Activated T-helper 1 cell treated with anti-CD3 and anti-CD28 coated beads, Interleukin-12 subunit alpha, Interleukin-12 subunit beta, Interleukin-2, Interleukin-4 antibody, amounts not matched to agents 30 ng/mL and 10 ng/mL and 1 ng/mL, durations not matched to agents 14 hours and 24 hours and 36 hours (primary cell): ENCODE data around the gene LPCAT1. TPM values are rescaled to one million over a fixed set of nuclear protein-coding genes. Genes with fewer than 3 reads are reported as not detected.

ENCODE experiments used
- DNase-seq: peaks from one replicate; pipeline ENCODE4 v3.0.0; 2021; ENCODE audit warnings: low spot score
- H3K27ac Mint-ChIP-seq: one replicate; pipeline ENCODE4 v1.8.0; 2021; ENCODE audit warnings: mild to moderate bottlenecking, mixed read lengths
- H3K27me3 Mint-ChIP-seq: one replicate; pipeline ENCODE4 v1.8.0; 2022; ENCODE audit warnings: mild to moderate bottlenecking, moderate library complexity, mixed read lengths; ENCODE audit not compliant: insufficient read depth
- H3K36me3 Mint-ChIP-seq: one replicate; pipeline ENCODE4 v1.8.0; 2021; ENCODE audit warnings: low read depth, mixed read lengths
- H3K4me1 Mint-ChIP-seq: one replicate; pipeline ENCODE4 v1.8.0; 2021; ENCODE audit warnings: low read depth, mixed read lengths
- H3K4me3 Mint-ChIP-seq: one replicate; pipeline ENCODE4 v1.8.0; 2021; ENCODE audit warnings: mild to moderate bottlenecking, moderate library complexity, mixed read lengths
- H3K9me3 Mint-ChIP-seq: one replicate; pipeline ENCODE4 v1.8.0; 2021; ENCODE audit warnings: mixed read lengths
- intact Hi-C: fragments of 100-400 bp; cut with micrococcal nuclease; formaldehyde crosslinking; loops from one replicate; pipeline ENCODE4 v1.15.1; 2024
- total RNA-seq: library from RNA; stranded (reverse); gene quantifications from 2 replicates; pipeline ENCODE4 v1.2.3, GENCODE V29; 2022

LPCAT1 gene
- total RNA-seq, 1 donor from 2014 or later = 103 TPM

GRCh38 chr5:1550287-1551076, 26.7 kb upstream of the LPCAT1 start:
- Mint-ChIP-seq H3K27me3 (no peaks in the 10 kb centered on the region), H3K4me1 (no peaks in the 10 kb centered on the region), H3K36me3 (no peaks in the 10 kb centered on the region), H3K27ac (no peak overlapping the region), H3K9me3 (no peaks in the 10 kb centered on the region), H3K4me3 (no peak overlapping the region)
- DNase-seq = no peak
- intact Hi-C loops = no loop called here

GRCh38 chr5:1549475-1550030, 25.8 kb upstream of the LPCAT1 start:
- no peaks in the 10 kb centered on the region for H3K4me1 Mint-ChIP-seq
- intact Hi-C loops = no loop called here
- H3K9me3 Mint-ChIP-seq = no peaks in the 10 kb centered on the region
- DNase-seq = no peak
- no peaks in the 10 kb centered on the region for H3K36me3 Mint-ChIP-seq
- no peaks in the 10 kb centered on the region for H3K27me3 Mint-ChIP-seq
- no peak overlapping the region for H3K4me3 Mint-ChIP-seq
- H3K27ac Mint-ChIP-seq = no peak overlapping the region

GRCh38 chr5:1548702-1549474, 25.1 kb upstream of the LPCAT1 start:
- Mint-ChIP-seq H3K9me3 (no peaks in the 10 kb centered on the region), H3K27ac (no peak overlapping the region), H3K36me3 (no peaks in the 10 kb centered on the region), H3K4me3 (no peak overlapping the region), H3K4me1 (no peaks in the 10 kb centered on the region), H3K27me3 (no peaks in the 10 kb centered on the region)
- intact Hi-C loops = no loop called here
- DNase-seq = no peak

GRCh38 chr5:1547655-1548054, 23.9 kb upstream of the LPCAT1 start:
- no peaks in the 10 kb centered on the region for H3K27me3 Mint-ChIP-seq
- no peaks in the 10 kb centered on the region for H3K36me3 Mint-ChIP-seq
- intact Hi-C loops = no loop called here

GRCh38 chr5:1547236-1547635, 23.5 kb upstream of the LPCAT1 start:
- no peaks in the 10 kb centered on the region for H3K36me3 Mint-ChIP-seq
- no peaks in the 10 kb centered on the region for H3K9me3 Mint-ChIP-seq
- intact Hi-C loops = no loop called here
- no peak overlapping the region for H3K4me3 Mint-ChIP-seq
- H3K4me1 Mint-ChIP-seq = no peaks in the 10 kb centered on the region
- no peak for DNase-seq
- H3K27ac Mint-ChIP-seq = no peak overlapping the region
- no peaks in the 10 kb centered on the region for H3K27me3 Mint-ChIP-seq

More at GRCh38 chr5:1547655-1548054, 23.9 kb upstream of the LPCAT1 start:
- Mint-ChIP-seq H3K27ac (no peak overlapping the region), H3K4me1 (no peaks in the 10 kb centered on the region), H3K4me3 (no peak overlapping the region), H3K9me3 (no peaks in the 10 kb centered on the region)
- DNase-seq = no peak

- no peak overlapping the region for H3K4me3 Mint-ChIP-seq
- intact Hi-C loops = no loop called here
- DNase-seq = no peak
- no peaks in the 10 kb centered on the region for H3K9me3 Mint-ChIP-seq
- H3K27ac Mint-ChIP-seq = no peak overlapping the region
- no peaks in the 10 kb centered on the region for H3K27me3 Mint-ChIP-seq
- no peaks in the 10 kb centered on the region for H3K36me3 Mint-ChIP-seq
- no peaks in the 10 kb centered on the region for H3K4me1 Mint-ChIP-seq
Measured at GRCh38 chr5:1546556-1546955, 22.8 kb upstream of the LPCAT1 start.

GRCh38 chr5:1545805-1546355, 22.1 kb upstream of the LPCAT1 start:
- DNase-seq = no peak
- no peak overlapping the region for H3K4me3 Mint-ChIP-seq

GRCh38 chr5:1545126-1545804, 21.5 kb upstream of the LPCAT1 start:
- H3K4me1 Mint-ChIP-seq = no peaks in the 10 kb centered on the region
- no peak overlapping the region for H3K4me3 Mint-ChIP-seq
- intact Hi-C loops = no loop called here
- H3K9me3 Mint-ChIP-seq = no peaks in the 10 kb centered on the region
- no peaks in the 10 kb centered on the region for H3K36me3 Mint-ChIP-seq
- DNase-seq = no peak
- H3K27me3 Mint-ChIP-seq = no peaks in the 10 kb centered on the region
- no peak overlapping the region for H3K27ac Mint-ChIP-seq

More at GRCh38 chr5:1545805-1546355, 22.1 kb upstream of the LPCAT1 start:
- H3K36me3 Mint-ChIP-seq = no peaks in the 10 kb centered on the region
- H3K27me3 Mint-ChIP-seq = no peaks in the 10 kb centered on the region
- intact Hi-C loops = no loop called here
- no peaks in the 10 kb centered on the region for H3K9me3 Mint-ChIP-seq
- H3K27ac Mint-ChIP-seq = no peak overlapping the region
- no peaks in the 10 kb centered on the region for H3K4me1 Mint-ChIP-seq

GRCh38 chr5:1544294-1544961, 20.7 kb upstream of the LPCAT1 start:
- no peak for DNase-seq
- Mint-ChIP-seq H3K4me3 (no peak overlapping the region), H3K4me1 (no peaks in the 10 kb centered on the region), H3K27ac (no peak overlapping the region), H3K9me3 (no peaks in the 10 kb centered on the region), H3K27me3 (no peaks in the 10 kb centered on the region), H3K36me3 (no peaks in the 10 kb centered on the region)
- intact Hi-C loops = no loop called here

GRCh38 chr5:1543398-1544293, 19.9 kb upstream of the LPCAT1 start:
- H3K9me3 Mint-ChIP-seq = no peaks in the 10 kb centered on the region
- intact Hi-C loops = no loop called here
- no peak for DNase-seq
- no peaks in the 10 kb centered on the region for H3K4me1 Mint-ChIP-seq
- no peak overlapping the region for H3K4me3 Mint-ChIP-seq
- H3K27me3 Mint-ChIP-seq = no peaks in the 10 kb centered on the region
- H3K27ac Mint-ChIP-seq = no peak overlapping the region
- no peaks in the 10 kb centered on the region for H3K36me3 Mint-ChIP-seq

GRCh38 chr5:1542781-1543180, 19.0 kb upstream of the LPCAT1 start:
- Mint-ChIP-seq H3K9me3 (no peaks in the 10 kb centered on the region), H3K27me3 (no peaks in the 10 kb centered on the region), H3K4me3 (no peak overlapping the region), H3K27ac (no peak overlapping the region), H3K36me3 (no peaks in the 10 kb centered on the region), H3K4me1 (no peaks in the 10 kb centered on the region)
- intact Hi-C loops = no loop called here
- no peak for DNase-seq
